SU-DHL-6 (cell line): ENCODE results near the gene ADD3.

Experiments used
- CTCF ChIP-seq: fragments of 200-600 bp; sonication (generic); IDR thresholded peaks from one replicate; pipeline ENCODE4 v1.5.1; 2017; ENCODE audit warnings: antibody characterized with exemption, mild to moderate bottlenecking, low read length, moderate library complexity; ENCODE audit not compliant: insufficient read depth, poor library complexity, severe bottlenecking
- EZH2phosphoT487 ChIP-seq: fragments of 200-600 bp; sonication (generic), shearing (Covaris generic); conservative IDR thresholded peaks from 2 replicates; pipeline ENCODE4 v1.6.1; 2018; ENCODE audit warnings: mild to moderate bottlenecking, antibody characterized with exemption, low read length, moderate library complexity, mixed read lengths

- TF ChIP-seq CTCF, result no peak
- no peak for TF ChIP-seq EZH2phosphoT487
These were observed 136.7 kb downstream of the ADD3 start for GRCh38 chr10:110144507-110144906.
